ENCODE measurements around the gene ICE1.

GRCh38 chr5:5539590-5539989 lies 117.1 kb downstream of the ICE1 start:
- TF ChIP-seq POLR2A (IDR thresholded peaks at IDR 0.05; ENCODE audit: low read depth, low read length) (no peak), CTCF (conservative IDR thresholded peaks at IDR 0.05; ENCODE audit: low read depth, low read length) (no peak), SMC3 (IDR thresholded peaks at IDR 0.05; ENCODE audit: low read depth, low read length) (no peak), RAD21 (IDR thresholded peaks at IDR 0.05; ENCODE audit: low read length) (no peak), NFE2L2 (IDR thresholded peaks at IDR 0.05; ENCODE audit: low read depth, low read length) (no peak), MAFK (IDR thresholded peaks at IDR 0.05; ENCODE audit: low read depth, low read length) (no peak), CHD1 (IDR thresholded peaks at IDR 0.05; ENCODE audit: low read depth, low read length) (no peak), RFX5 (IDR thresholded peaks at IDR 0.05; ENCODE audit: low read depth, low read length) (no peak), CEBPB (IDR thresholded peaks at IDR 0.05; ENCODE audit: low read depth, low read length) (no peak), RCOR1 (IDR thresholded peaks at IDR 0.05; ENCODE audit: insufficient replicate concordance, low read length) (no peak), FOS (IDR thresholded peaks at IDR 0.05; ENCODE audit: low read depth, low read length) (no peak), MXI1 (IDR thresholded peaks at IDR 0.05; ENCODE audit: borderline replicate concordance, low read depth, low read length) (no peak)
